Measurements from ENCODE around the gene CTNNBL1. TPM values are rescaled to one million over a fixed set of nuclear protein-coding genes. Genes with fewer than 3 reads are reported as not detected.

CTNNBL1 gene
- total and polyA plus RNA-seq, 2 of the 4 experiments (the other 2 are of a cell fraction): 29.9 to 34.1 TPM

GRCh38 chr20:37688093-37688492, 5.7 kb upstream of the CTNNBL1 start:
- no peak overlapping the region for H3K9ac ChIP-seq (ENCODE audit: low read depth, low read length)
- H3K18ac ChIP-seq (ENCODE audit: low read depth, low read length): no peak overlapping the region
- peaks cover 2% of the 10 kb centered on the region; the same call in 1 of the 2 replicates for H3K9me3 ChIP-seq (ENCODE audit: control insufficient read depth, insufficient read depth, low read length)
- H4K5ac ChIP-seq (ENCODE audit: low read depth, low read length): no peak overlapping the region
- BruUV-seq (replicated peaks): no TSS peak
- H2AK5ac ChIP-seq (ENCODE audit: low read depth, low read length): no peak overlapping the region
- H3K14ac ChIP-seq (replicated peaks; ENCODE audit: low read depth, low read length): no peak overlapping the region
- H4K20me1 ChIP-seq (ENCODE audit: insufficient read depth, low read length): no peaks in the 10 kb centered on the region
- no peak overlapping the region for H3K4ac ChIP-seq (ENCODE audit: low read depth, low read length)
- H2BK20ac ChIP-seq (ENCODE audit: low read depth, low read length): no peak overlapping the region
- no peak overlapping the region for H2BK120ac ChIP-seq (ENCODE audit: low read depth, low read length)
- H3K4me3 ChIP-seq (ENCODE audit: insufficient read depth, low read depth, low read length): no peak overlapping the region
- WGBS, 2 experiments (ENCODE audit: extremely low coverage in 2 of 2, insufficient read length in 1 of 2): 40 to 100% methylated on average over 1 to 2 of the region's 4 CpGs
- no peak overlapping the region for H2AK9ac ChIP-seq (replicated peaks; ENCODE audit: low read depth, low read length, poor library complexity)
- H3K27me3 ChIP-seq (ENCODE audit: control insufficient read depth, insufficient read depth, low read length): peaks cover 8% of the 10 kb centered on the region
- no peak overlapping the region for H2AFZ ChIP-seq (replicated peaks; ENCODE audit: low read length, poor library complexity)
- no peak overlapping the region for H3K4me2 ChIP-seq (ENCODE audit: low read depth, low read length)
- ATAC-seq (ENCODE audit: low read depth): no peak
- in situ Hi-C loops (cut with MboI; ENCODE audit: low sequenced_read_pairs): no loop called here
- intact Hi-C loops (cut with micrococcal nuclease): no loop called here
- TF ChIP-seq CHD1 (IDR thresholded peaks at IDR 0.05; ENCODE audit: low read depth, low read length) (no peak), BHLHE40 (IDR thresholded peaks at IDR 0.05; ENCODE audit: low read depth, low read length) (no peak), MAFK (IDR thresholded peaks at IDR 0.05; ENCODE audit: low read depth, low read length) (no peak), ELK1 (IDR thresholded peaks at IDR 0.05; ENCODE audit: borderline replicate concordance, low read depth, low read length) (no peak), CTCF (conservative IDR thresholded peaks at IDR 0.05; ENCODE audit: low read depth, low read length) (no peak), SMC3 (IDR thresholded peaks at IDR 0.05; ENCODE audit: low read depth, low read length) (no peak), RFX5 (IDR thresholded peaks at IDR 0.05; ENCODE audit: low read depth, low read length) (no peak), MXI1 (IDR thresholded peaks at IDR 0.05; ENCODE audit: borderline replicate concordance, low read depth, low read length) (no peak), RCOR1 (IDR thresholded peaks at IDR 0.05; ENCODE audit: insufficient replicate concordance, low read length) (no peak), RAD21 (IDR thresholded peaks at IDR 0.05; ENCODE audit: low read length) (no peak), POLR2A (IDR thresholded peaks at IDR 0.05; ENCODE audit: low read depth, low read length) (no peak), FOS (IDR thresholded peaks at IDR 0.05; ENCODE audit: low read depth, low read length) (no peak), NFE2L2 (IDR thresholded peaks at IDR 0.05; ENCODE audit: low read depth, low read length) (no peak)
- H3K23ac ChIP-seq (ENCODE audit: low read depth, low read length): no peak overlapping the region
- no peaks in the 10 kb centered on the region for H3K4me1 ChIP-seq (ENCODE audit: control insufficient read depth, insufficient read depth, low read length)
- no peak for DNase-seq
- no peaks in the 10 kb centered on the region for H3K9me1 ChIP-seq (ENCODE audit: insufficient read depth, low read length)
- no peak overlapping the region for H4K8ac ChIP-seq (ENCODE audit: low read depth in 2 of 2, low read length in 2 of 2)
- no peak overlapping the region for H4K91ac ChIP-seq (ENCODE audit: insufficient read depth, low read depth, low read length)
- ChIA-PET CTCF (no interaction called here), POLR2A (ENCODE audit: unreplicated experiment) (no interaction called here)
- no peak overlapping the region for H2BK5ac ChIP-seq (ENCODE audit: low read depth, low read length, poor library complexity, severe bottlenecking)
- dilution Hi-C loops (cut with HindIII; ENCODE audit: low sequenced_read_pairs, unreplicated experiment): no loop called here
- no peaks in the 10 kb centered on the region for H3K36me3 ChIP-seq (ENCODE audit: control insufficient read depth, insufficient read depth, low read length)
- H3K56ac ChIP-seq (ENCODE audit: extremely low read depth, insufficient read depth, low read length): no peak overlapping the region
- no peak overlapping the region for H2BK15ac ChIP-seq (ENCODE audit: low read depth, low read length)
- H3K27ac ChIP-seq (ENCODE audit: insufficient read depth, low read length): no peak overlapping the region
- H3K79me1 ChIP-seq (ENCODE audit: low read depth in 1 of 2, low read length in 2 of 2): no peaks in the 10 kb centered on the region
